ENCODE results near the gene DHRSX. TPM values are rescaled to one million over a fixed set of nuclear protein-coding genes. Genes with fewer than 3 reads are reported as not detected.

The DHRSX gene
- total RNA-seq, 1 experiment from 2014 or later, result 11.5 TPM

DNA sequence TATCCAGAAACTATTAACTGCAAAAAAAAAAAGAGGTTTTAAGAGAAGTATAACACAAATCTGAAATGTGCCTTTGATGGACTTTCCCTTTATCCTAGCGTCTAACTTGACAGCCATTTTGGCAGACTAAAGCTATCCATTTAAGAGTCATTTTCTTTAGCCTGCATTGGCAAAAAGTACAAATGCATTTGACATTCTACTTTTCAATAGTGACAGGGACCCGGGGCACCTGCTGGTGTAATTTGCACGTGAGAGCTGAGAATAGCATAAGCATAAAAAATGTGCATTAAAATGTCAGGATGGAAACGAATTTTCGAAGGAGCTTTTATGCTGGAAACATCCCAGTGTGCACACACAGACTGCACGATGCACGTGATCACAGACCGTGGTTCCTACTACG lies 91.9 kb downstream of the DHRSX start:
- no peak overlapping the region for H3K4me2 ChIP-seq (ENCODE audit: low read length)
- ATAC-seq, result no peak
- TF ChIP-seq, protein P1, sequence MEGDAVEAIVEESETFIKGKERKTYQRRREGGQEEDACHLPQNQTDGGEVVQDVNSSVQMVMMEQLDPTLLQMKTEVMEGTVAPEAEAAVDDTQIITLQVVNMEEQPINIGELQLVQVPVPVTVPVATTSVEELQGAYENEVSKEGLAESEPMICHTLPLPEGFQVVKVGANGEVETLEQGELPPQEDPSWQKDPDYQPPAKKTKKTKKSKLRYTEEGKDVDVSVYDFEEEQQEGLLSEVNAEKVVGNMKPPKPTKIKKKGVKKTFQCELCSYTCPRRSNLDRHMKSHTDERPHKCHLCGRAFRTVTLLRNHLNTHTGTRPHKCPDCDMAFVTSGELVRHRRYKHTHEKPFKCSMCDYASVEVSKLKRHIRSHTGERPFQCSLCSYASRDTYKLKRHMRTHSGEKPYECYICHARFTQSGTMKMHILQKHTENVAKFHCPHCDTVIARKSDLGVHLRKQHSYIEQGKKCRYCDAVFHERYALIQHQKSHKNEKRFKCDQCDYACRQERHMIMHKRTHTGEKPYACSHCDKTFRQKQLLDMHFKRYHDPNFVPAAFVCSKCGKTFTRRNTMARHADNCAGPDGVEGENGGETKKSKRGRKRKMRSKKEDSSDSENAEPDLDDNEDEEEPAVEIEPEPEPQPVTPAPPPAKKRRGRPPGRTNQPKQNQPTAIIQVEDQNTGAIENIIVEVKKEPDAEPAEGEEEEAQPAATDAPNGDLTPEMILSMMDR (conservative IDR thresholded peaks at IDR 0.05; ENCODE audit: low read depth, low read length), result no peak
- TF ChIP-seq EZH2phosphoT487 (IDR thresholded peaks at IDR 0.05; ENCODE audit: borderline replicate concordance, low read length) (no peak), EZH2 (IDR thresholded peaks at IDR 0.05; ENCODE audit: low read length, unreplicated experiment) (no peak)
- DNase-seq, result no peak
- no peak overlapping the region for H3K4me3 ChIP-seq (ENCODE audit: low read length)
- H3K27ac ChIP-seq (ENCODE audit: low read length), result no peak overlapping the region
- no peaks in the 10 kb centered on the region for H4K20me1 ChIP-seq (ENCODE audit: low read length)
- H3K36me3 ChIP-seq (ENCODE audit: low read depth, low read length), result no peaks in the 10 kb centered on the region
- no peaks in the 10 kb centered on the region for H3K27me3 ChIP-seq (ENCODE audit: low read length)
- no peak overlapping the region for H3K9ac ChIP-seq (ENCODE audit: low read length)
- no peaks in the 10 kb centered on the region for H3K9me3 ChIP-seq (ENCODE audit: low read length)
- BruUV-seq (replicated peaks), result no TSS peak
- no peaks in the 10 kb centered on the region for H3K9me2 ChIP-seq (replicated peaks; ENCODE audit: low read length)
- no peak overlapping the region for H2AFZ ChIP-seq (ENCODE audit: low read length)
- ChIA-PET POLR2A (ENCODE audit: unreplicated experiment) (no interaction called here), CTCF (no interaction called here)
- no peaks in the 10 kb centered on the region for H3K4me1 ChIP-seq (ENCODE audit: insufficient read depth, low read length)
- no peaks in the 10 kb centered on the region for H3K79me2 ChIP-seq (ENCODE audit: low read length)
- intact Hi-C loops (cut with micrococcal nuclease), result no loop called here
- no peaks in the 10 kb centered on the region for H3F3A ChIP-seq (ENCODE audit: low read length, unreplicated experiment)

GRCh38 chrX:2406891-2407518 lies 93.8 kb downstream of the DHRSX start:
- H3K27ac ChIP-seq (ENCODE audit: low read length), result no peak overlapping the region
- TF ChIP-seq EZH2 (IDR thresholded peaks at IDR 0.05; ENCODE audit: low read length, unreplicated experiment), result no peak
- no peak for TF ChIP-seq EZH2phosphoT487 (IDR thresholded peaks at IDR 0.05; ENCODE audit: borderline replicate concordance, low read length)
- TF ChIP-seq, protein P1 (conservative IDR thresholded peaks at IDR 0.05; ENCODE audit: low read depth, low read length), result no peak
- H3K9me2 ChIP-seq (replicated peaks; ENCODE audit: low read length), result no peaks in the 10 kb centered on the region
- no peak overlapping the region for H3K9ac ChIP-seq (ENCODE audit: low read length)
- H2AFZ ChIP-seq (ENCODE audit: low read length), result no peak overlapping the region
- no TSS peak for BruUV-seq (replicated peaks)
- ChIA-PET CTCF (no interaction called here), POLR2A (ENCODE audit: unreplicated experiment) (no interaction called here)
- H4K20me1 ChIP-seq (ENCODE audit: low read length), result no peaks in the 10 kb centered on the region
- no peaks in the 10 kb centered on the region for H3K79me2 ChIP-seq (ENCODE audit: low read length)
- H3K4me1 ChIP-seq (ENCODE audit: insufficient read depth, low read length), result no peaks in the 10 kb centered on the region
- DNase-seq (no peak), ATAC-seq (no peak)
- no peaks in the 10 kb centered on the region for H3F3A ChIP-seq (ENCODE audit: low read length, unreplicated experiment)
- H3K36me3 ChIP-seq (ENCODE audit: low read depth, low read length), result no peaks in the 10 kb centered on the region
- no peak overlapping the region for H3K4me3 ChIP-seq (ENCODE audit: low read length)
- no peaks in the 10 kb centered on the region for H3K9me3 ChIP-seq (ENCODE audit: low read length)
- no peaks in the 10 kb centered on the region for H3K27me3 ChIP-seq (ENCODE audit: low read length)
- H3K4me2 ChIP-seq (ENCODE audit: low read length), result no peak overlapping the region
- intact Hi-C loops (cut with micrococcal nuclease), result no loop called here

GRCh38 chrX:2404776-2405175 lies 96.0 kb downstream of the DHRSX start:
- no TSS peak for BruUV-seq (replicated peaks)
- ChIA-PET POLR2A (ENCODE audit: unreplicated experiment) (no interaction called here), CTCF (no interaction called here)
- no peak for TF ChIP-seq EZH2phosphoT487 (IDR thresholded peaks at IDR 0.05; ENCODE audit: borderline replicate concordance, low read length)
- no peak for TF ChIP-seq EZH2 (IDR thresholded peaks at IDR 0.05; ENCODE audit: low read length, unreplicated experiment)
- TF ChIP-seq, protein P1 (conservative IDR thresholded peaks at IDR 0.05; ENCODE audit: low read depth, low read length), result no peak
- Histone ChIP-seq H3K9me3 (ENCODE audit: low read length) (no peaks in the 10 kb centered on the region), H3K27me3 (ENCODE audit: low read length) (no peaks in the 10 kb centered on the region), H3K9ac (ENCODE audit: low read length) (no peak overlapping the region), H3K4me2 (ENCODE audit: low read length) (no peak overlapping the region), H3K4me3 (ENCODE audit: low read length) (no peak overlapping the region), H3K27ac (ENCODE audit: low read length) (no peak overlapping the region), H3K79me2 (ENCODE audit: low read length) (no peaks in the 10 kb centered on the region), H3K9me2 (replicated peaks; ENCODE audit: low read length) (no peaks in the 10 kb centered on the region), H3K4me1 (ENCODE audit: insufficient read depth, low read length) (no peaks in the 10 kb centered on the region), H4K20me1 (ENCODE audit: low read length) (no peaks in the 10 kb centered on the region), H3K36me3 (ENCODE audit: low read depth, low read length) (no peaks in the 10 kb centered on the region), H3F3A (ENCODE audit: low read length, unreplicated experiment) (no peaks in the 10 kb centered on the region), H2AFZ (ENCODE audit: low read length) (no peak overlapping the region)
- intact Hi-C loops (cut with micrococcal nuclease), result no loop called here
- no peak for ATAC-seq
- no peak for DNase-seq

Data from PC-3 (cell line).